GM21367 (cell line): Measurements from ENCODE around the gene GSTM3.
"Not testable (repeated sequence)": the region's sequence is repeated elsewhere in the genome, so short reads cannot be mapped to it uniquely, and the experiment has no call there.

Source experiments
- ATAC-seq: cut with Tn5 transposase; IDR thresholded peaks from one replicate; pipeline ENCODE4 v1.9.1; 2021; ENCODE audit not compliant: unreplicated experiment

GSTM3 gene

DNA sequence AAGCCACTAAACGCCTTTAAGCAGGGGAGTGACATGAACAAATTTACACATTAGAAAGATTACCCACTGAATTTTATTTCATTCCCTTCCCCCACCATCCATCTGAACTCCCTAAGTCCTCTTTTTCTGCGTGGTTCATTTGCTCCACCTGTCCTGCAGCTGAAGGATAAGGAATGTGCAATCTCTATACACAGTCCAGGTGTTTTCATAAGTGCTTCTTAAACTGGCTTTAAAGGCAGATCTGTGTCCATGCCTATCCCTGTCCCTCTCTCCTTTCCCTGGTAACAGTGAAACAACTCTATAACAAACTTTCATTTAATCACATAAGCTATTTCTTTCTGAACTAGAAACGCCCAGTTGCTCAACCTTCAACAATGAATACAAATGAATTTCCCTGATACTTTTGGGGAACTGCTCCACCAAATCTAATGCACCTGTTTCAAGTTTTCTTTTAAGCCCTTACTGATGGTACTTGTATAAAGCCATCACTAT lies 8.4 kb downstream of the GSTM3 start:
- no peak for ATAC-seq

DNA sequence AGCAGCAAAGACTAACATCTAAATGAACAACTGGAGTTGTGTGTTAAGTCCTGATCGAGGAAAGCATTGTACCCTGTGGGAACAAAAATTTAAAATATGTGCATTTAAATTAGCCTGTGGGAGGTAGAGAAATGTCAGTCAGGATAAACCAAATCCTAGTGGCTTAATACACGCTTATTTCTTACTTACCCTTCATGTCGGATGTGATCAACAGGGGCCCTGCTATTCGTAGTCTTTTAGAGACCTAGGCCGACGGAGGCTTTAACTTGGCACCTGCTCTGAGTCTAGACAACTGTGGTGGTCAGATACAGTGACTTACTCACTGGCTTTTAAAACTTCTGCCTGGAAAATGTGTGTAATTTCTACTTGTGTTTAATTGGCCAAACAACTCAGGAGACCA lies 10.2 kb downstream of the GSTM3 start:
- no peak for ATAC-seq

DNA sequence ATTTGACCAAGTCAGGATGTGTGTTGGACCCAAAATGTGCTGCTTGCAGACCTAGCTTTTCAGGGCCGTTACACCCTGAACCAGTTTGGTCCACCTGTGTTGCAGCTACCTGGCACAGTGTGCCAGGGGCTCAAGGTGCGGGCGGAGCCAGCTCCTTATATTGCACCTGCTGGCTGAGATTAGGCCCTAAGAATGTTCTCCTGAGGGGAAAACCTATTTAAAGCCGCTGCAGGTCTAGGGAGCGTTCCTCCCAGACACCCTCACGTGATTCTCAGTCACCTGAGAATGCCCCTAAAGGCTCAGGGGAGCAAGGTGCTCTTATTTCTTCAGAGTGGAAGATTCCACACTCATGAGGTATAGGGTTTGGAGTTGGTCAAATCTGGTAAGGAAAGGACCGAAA lies 12.0 kb downstream of the GSTM3 start:
- ATAC-seq: no peak

DNA sequence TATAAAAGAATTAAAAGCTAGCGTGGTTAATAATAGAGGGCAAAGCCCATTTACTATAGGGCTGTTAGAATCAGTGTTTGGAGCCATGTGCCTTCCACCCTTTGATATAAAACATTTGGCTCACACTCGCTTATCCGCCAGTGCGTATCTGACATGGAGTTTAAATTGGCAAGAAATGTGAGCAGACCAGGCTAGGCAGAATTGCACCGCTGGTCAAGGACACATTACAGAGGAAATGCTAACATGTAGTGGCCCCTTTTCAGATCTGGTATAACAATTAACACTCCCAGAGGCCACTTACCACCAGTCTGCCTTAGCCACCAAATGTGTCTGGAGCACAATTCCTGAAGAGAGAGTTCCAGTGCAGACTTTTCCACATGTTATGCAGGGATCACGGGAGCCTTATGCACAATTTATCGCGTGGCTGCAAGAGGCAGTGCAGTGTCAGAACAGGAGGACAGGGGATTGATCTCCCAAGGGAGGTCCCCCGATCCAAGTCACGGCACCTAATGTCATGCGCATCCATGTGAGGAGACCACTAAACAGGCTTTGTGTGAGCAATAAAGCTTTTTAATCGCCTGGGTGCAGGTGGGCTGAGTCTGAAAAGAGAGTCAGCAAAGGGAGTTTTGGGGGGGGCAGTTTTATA lies 14.0 kb downstream of the GSTM3 start:
- ATAC-seq: no peak

DNA sequence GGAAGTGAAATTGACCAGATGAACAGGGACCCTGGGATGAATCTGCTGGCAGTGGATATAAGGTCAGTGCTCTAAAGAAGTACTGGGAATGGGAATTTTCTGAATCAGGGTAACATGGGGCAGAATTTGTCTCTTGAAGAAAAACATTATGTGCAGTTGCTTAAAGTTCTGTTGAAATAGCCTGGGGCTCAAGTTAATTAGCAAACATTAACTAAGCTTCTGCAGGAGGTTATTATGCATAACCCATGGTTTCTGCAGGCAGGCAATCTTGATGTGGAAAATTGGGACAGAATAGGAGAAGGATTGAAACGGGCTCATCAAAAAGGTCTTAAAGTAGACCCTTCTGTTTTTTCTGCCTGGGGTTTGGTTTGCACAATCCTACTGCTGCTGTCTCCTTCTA lies 14.8 kb downstream of the GSTM3 start:
- ATAC-seq: no peak

DNA sequence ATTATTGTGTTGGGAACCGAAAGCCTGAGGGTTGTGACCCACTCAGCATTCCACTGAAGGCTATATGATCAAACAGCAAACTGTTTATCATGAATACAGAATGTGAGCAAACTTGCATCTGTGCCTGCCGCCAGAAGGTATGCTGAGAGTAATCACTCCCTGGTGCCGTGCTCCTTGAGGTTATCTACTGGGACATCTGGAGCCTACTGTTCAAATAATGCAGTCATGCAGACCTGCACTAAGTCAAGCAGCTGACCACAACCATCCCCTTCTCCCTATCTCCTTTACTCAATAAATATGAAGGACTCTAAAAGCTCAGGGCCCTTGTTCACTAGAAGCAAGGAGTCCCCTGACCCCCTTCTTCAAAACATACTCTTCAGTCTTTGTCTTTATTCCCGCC lies 15.3 kb downstream of the GSTM3 start:
- ATAC-seq: no peak

DNA sequence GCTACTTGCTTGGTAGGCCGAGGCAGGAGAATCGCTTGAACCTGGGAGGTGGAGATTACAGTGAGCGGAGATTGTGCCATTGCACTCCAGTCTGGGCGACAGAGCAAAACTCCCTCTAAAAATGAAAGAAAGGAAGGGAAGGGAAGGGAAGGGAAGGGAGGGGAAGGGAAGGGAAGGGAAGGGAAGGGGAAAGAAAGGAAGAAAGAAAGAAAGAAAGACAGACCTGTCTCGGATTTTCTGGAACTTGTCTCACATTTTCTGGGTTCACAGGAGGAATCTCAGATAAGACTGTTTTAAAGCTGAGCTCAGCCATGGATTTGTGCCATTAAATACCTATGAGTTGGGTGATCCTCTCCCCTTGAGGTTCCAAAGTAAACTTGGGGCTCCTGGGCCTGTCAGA lies 15.9 kb downstream of the GSTM3 start:
- no peak for ATAC-seq

DNA sequence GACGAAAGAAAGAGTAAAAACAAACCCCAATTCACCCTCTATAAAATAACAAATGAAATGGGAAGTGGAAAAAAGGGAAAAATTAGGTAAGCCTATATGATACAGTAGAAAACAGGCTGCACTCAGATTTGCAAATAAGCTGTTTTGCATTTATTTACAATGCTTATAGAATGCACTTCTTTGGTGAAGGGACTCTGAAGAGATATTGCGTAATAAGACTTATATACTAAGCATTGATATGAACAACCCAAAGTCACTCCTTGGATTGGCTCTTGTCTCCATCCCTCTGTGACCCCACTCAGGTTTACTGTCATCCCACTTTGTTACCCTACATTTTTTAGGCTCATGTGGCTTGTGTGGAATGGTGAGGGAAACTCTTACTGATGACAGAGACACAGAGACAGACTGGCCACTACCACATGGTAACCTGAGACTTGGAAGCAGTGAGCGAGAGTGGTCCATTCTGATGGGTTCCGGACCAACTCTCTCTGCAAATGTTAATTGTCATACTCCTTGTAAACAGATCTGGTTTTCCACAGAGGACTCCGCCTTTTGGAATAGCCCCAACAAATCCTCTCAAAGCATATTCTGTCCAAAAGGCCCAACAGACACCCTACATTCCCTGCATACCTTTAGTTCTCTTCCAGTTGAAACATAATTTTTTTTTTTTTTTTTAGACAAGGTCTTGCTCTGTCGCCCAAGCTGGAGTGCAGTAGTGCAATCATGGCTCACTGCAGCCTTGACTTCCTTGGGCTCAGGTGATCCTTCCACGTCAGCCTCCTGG lies 17.7 kb downstream of the GSTM3 start:
- ATAC-seq: no peak

DNA sequence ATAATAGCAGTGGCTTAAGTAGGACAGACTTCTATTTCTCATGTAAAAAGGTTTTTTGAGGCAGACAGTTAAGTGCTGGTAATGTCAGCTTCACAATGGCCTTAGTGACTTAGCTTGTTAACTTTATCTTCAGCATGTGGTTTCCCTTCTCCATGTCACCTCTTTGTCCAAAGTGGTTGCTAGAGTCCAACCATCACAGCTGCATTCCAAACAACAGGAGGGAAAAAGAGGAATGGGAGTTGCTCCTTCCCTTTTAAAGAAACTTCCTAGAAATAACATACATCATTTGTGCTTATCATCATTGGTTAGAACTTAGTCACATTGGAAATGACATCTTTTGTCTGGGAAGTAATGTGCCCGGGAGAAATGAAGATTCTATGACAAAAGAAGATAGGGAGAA lies 18.9 kb downstream of the GSTM3 start:
- no peak for ATAC-seq

DNA sequence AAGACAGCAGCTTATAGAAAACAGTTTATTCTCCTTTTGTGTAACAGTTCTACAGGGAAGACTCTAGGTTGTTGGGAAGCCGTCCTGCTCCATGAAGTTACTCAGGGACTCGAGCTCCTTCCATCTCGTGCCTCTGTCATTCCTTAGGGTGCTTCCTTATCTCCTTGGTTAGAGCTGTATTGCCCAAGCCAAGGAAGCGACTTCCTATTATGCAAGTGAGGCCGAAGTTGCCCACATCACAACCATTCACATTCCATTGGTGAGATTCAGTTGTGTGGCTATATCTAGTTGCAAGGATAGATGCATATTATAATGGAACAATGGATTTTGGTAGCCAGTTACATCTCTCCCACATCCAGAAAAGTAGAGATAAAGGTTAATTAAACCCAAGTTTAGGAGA lies 19.8 kb downstream of the GSTM3 start:
- no peak for ATAC-seq

DNA sequence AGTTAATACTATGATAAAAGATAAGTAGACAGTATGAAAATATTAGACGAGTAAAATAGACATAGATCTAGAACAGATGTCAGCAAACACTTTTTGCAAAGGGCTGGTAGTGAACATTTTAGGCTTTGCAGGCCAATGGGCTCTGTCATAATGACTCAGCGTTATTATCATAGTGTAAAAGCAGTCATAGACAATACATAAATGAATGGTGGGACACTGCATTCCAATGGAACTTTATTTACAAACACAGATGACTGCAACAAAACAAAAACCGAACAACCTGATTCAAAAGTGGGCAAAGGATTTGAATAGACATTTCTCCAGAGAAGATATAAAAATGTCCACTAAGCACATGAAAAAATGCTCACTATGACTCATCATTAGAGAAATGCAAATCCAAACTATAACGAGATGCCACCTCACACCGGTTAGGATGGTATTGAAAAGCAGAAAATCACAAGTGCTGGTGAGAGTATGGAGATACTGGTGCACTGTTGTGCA lies 21.5 kb downstream of the GSTM3 start:
- ATAC-seq: peak; percentile 53

DNA sequence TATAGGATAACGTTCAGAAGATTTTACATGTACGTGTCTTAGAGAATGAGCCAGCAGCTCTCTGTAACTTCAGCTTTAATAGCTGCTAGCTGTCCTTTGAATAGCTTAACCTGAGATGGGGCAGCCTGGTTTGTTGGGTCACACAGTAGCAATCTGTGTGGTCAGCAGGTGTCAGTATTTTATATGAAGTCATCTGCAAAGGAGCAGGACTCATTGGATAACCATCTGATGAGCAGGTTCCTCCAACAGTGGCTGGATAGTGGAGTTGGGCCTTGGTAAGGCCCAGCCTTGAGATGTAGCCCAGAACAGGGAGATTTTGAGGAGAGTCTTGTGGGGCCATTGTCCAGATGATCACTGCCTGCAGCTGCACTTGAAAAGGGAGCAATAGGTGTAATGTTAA lies 22.3 kb downstream of the GSTM3 start:
- ATAC-seq: no peak

DNA sequence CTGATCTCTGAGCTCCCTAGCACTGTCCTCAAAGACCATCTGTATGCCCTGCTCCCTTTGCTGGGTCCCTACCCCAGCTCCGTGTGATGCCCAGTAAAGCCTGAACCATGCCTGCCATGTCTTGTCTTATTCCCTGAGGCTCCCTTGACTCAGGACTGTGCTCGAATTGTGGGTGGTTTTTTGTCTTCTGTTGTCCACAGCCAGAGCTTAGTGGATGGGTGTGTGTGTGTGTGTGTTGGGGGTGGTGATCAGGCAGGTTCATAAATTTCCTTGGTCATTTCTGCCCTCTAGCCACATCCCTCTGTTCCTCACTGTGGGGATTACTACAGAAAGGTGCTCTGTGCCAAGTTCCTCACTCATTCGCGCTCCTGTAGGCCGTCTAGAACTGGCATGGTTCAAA lies 23.1 kb downstream of the GSTM3 start:
- no peak for ATAC-seq

DNA sequence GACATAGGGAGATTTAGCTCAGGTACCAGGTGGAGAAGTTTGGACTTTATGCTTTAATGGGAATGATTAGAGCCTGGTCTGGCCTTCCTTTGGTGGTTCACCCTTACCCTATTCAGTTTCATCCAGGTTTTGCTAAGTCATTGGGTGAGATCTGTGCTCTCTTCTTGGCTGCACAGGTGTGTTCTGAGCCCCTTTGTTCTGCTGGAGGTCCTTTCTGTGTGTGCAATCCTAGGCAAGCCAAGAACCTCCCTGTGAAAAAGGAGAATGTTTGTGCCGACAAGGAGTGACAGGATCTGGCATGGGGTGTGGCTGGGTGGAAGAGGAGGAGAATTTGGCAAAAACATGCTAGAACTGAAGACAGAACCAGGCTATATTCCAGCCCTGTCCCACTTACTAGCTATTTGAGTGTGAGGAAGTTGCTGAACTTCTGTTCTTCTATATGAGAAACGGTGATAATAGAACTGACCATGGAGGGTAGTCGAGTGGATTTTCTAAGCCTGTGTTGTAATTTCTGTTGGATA lies 24.2 kb downstream of the GSTM3 start:
- ATAC-seq: no peak

DNA sequence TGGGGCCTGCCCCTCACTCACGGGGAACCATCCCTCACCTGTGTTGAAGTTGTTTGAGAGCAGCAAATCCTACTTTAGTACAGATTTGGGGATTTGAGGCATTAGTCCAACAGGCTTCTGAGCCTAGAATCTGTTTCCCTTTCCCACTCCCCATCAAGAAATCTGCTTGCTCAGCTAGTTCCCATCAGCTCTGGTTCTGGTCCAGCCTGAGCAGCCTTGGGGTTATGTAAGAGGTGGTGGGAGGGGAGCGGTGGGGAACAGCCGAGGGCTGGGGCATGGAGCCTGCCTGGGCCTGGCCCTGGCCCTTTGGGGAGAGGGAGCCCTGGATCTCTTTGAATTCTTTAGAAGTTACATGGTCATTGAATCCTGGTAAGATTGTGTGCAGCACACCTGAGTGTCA lies 24.7 kb downstream of the GSTM3 start:
- ATAC-seq: no peak

DNA sequence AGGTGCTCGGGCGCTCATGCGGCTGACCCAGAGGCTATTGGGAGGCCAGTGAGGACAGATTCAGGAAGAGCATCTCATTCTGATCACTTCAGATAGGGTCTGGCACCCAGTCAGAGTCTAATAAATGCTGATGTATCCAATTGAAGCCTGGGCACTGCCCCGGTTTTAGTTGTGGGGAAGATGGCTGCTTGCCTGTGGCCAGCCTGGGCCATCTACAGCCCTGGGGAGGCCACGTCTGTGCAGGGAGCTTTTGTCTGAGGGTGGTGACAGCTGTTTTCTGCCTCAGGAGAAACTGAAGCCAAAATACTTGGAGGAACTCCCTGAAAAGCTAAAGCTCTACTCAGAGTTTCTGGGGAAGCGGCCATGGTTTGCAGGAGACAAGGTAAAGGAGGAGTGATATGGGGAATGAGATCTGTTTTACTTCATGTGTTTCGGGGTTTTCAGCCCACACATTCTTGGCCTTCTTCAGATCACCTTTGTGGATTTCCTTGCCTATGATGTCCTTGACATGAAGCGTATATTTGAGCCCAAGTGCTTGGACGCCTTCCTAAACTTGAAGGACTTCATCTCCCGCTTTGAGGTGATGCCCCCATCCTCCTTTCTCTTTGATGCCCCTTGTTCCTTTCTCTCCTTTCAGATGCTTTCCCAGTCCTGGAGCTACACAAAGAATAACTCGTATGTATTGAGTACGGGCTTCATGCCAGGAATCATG lies 26.0 kb downstream of the GSTM3 start:
- ATAC-seq: no peak

DNA sequence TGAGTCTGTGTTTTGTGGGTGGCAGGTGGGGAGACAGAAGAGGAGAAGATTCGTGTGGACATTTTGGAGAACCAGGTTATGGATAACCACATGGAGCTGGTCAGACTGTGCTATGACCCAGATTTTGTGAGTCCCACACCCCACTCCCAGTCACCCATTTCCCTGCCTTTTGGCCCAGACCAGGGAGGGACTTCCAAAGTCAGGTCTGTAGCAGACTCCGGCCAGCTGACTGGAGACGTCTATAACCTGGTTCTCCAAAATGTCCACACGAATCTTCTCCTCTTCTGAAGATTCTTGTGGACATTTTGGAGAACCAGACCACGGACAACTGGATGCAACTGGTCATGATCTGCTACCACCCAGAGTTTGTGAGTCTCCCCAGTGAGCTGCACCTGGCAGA lies 27.2 kb downstream of the GSTM3 start:
- ATAC-seq: no peak

DNA sequence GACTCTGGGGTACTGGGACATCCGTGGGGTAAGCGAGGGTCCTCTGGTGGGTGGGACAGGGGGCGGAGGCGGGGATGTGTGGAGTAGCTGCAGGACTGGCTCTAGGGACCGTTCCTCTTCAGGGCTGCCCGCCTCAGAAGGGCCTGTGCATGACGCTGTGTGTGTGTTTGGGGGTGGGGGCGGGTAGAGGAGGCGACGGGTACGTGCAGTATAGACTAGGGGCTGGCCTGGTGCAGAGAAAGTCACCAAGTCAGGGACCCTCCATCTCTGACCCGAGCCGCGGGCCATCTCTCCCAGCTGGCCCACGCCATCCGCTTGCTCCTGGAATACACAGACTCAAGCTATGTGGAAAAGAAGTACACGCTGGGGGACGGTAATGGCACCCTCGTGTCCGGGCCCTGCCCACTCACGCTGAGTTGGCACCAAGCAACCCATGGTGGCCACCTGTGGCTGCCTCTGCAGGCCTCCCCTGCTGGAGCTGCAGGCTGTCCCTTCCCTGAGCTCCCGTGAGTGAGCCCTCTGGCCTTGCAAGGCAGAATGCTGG lies 28.4 kb downstream of the GSTM3 start:
- ATAC-seq: no peak

DNA sequence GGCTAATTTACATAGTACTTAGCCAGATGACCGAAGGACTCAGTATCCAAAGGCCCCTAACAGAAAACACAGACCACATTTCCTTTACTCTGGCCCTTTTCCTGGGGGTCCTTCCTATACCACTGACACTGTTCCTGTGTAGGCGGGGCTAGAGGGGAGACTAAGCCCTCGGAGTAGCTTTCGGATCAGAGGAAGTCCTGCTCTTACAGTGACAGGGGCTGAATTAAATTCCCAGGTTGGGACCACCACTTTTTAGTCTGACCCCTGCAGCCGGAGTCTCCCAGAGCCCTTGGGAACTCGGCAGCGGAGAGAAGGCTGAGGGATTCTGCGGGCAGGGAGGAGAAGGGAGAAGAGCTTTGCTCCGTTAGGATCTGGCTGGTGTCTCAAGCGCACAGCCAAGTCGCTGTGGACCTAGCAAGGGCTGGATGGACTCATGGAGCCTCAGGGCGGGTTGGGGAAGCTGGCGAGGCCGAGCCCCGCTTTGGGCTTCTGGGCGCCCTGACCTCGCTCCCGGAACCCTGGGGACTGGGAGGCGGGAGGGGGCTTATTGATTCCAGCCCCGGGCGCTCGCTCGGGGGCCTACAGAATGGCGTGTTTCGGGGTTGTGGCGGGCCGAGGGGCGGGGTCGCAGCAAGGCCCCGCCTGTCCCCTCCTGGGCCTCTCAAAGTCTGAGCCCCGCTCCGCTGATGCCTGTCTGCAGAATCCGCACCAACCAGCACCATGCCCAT lies 29.1 kb downstream of the GSTM3 start, which contains the start of gene GSTM5:
TSS of gene GSTM5 (plus strand) at position 659 of the 728 bp plus-strand sequence. CDS start at position 721, 62 bp downstream.
- ATAC-seq: not testable (repeated sequence)

DNA sequence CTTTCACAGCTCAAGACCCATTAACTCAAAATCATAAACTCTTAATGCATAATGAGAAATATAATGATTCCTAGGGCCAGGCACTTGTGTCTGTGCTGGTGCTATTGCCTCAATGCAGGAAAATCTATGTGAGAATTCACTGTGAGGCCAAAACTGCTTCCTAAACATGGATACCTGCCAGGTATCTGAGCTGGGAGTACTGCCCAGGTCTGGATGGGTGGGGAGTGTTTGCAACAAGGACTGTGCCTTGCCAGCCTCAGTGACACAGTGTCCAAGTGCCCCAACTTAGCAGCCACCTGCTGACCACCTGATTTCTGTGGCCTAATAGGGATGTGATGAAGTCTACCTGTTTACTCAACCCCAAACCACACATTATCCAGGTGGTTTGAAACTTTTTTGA lies 31.0 kb downstream of the GSTM3 start:
- not testable (repeated sequence) for ATAC-seq
